H1 (cell line): ENCODE measurements around the gene CACNA1B. TPM values are rescaled to one million over a fixed set of nuclear protein-coding genes. Genes with fewer than 3 reads are reported as not detected.
A peak's percentile ranks its signal among the peaks of the same experiment; 100 is the strongest.

Experiments used
- CTCF ChIA-PET: fragments of 300-600 bp; sonication (Branson Sonifier 250); formaldehyde crosslinking; loops from one replicate; lab custom pipeline; 2021; ENCODE audit not compliant: partially characterized antibody; lab: Charles Lee
- POLR2A ChIA-PET: fragments of 300-600 bp; sonication (Branson Sonifier 250); formaldehyde crosslinking; loops from one replicate; lab custom pipeline; 2021; ENCODE audit warnings: inconsistent platforms; ENCODE audit not compliant: partially characterized antibody; lab: Charles Lee
- DNase-seq, 2 experiments: peaks; one replicate each; pipeline versions ENCODE4 v3.0.0 to v3.0.0-alpha.2; 2010 to 2022; ENCODE audit warnings: low spot score in 2 of 2, low read depth in 1 of 2, mixed read lengths in 1 of 2
- FAIRE-seq: peaks from 2 replicates; lab custom pipeline; 2011; peaks lifted over from hg19 to GRCh38; lab: Jason Lieb, UNC
- H2AFZ ChIP-seq: 2 replicates; pipeline ENCODE4 v1.8.1; 2012; ENCODE audit warnings: low read length, inconsistent platforms
- H2AK5ac ChIP-seq: 2 replicates; pipeline ENCODE4 v1.6.1; 2013; ENCODE audit warnings: low read depth, low read length
- H2BK120ac ChIP-seq: replicated peaks from 2 replicates; pipeline ENCODE3; 2013; ENCODE audit warnings: low read depth, low read length, inconsistent platforms
- H2BK12ac ChIP-seq: 2 replicates; pipeline ENCODE4 v1.6.1; 2013; ENCODE audit warnings: low read depth, low read length
- H2BK15ac ChIP-seq: 2 replicates; pipeline ENCODE4 v1.6.1; 2013; ENCODE audit warnings: low read length
- H2BK20ac ChIP-seq: 2 replicates; pipeline ENCODE4 v1.6.1; 2013; ENCODE audit warnings: low read length
- H2BK5ac ChIP-seq: 2 replicates; pipeline ENCODE4 v1.6.1; 2013; ENCODE audit warnings: low read depth, low read length
- H3K14ac ChIP-seq: 2 replicates; pipeline ENCODE4 v1.6.1; 2013; ENCODE audit warnings: inconsistent platforms; ENCODE audit not compliant: insufficient read length
- H3K18ac ChIP-seq: 2 replicates; pipeline ENCODE4 v1.6.1; 2013; ENCODE audit warnings: low read length; ENCODE audit errors: extremely low read depth
- H3K23ac ChIP-seq: 2 replicates; pipeline ENCODE4 v1.6.1; 2013; ENCODE audit warnings: inconsistent platforms; ENCODE audit not compliant: insufficient read length
- H3K23me2 ChIP-seq: 2 replicates; pipeline ENCODE4 v1.6.1; 2013; ENCODE audit warnings: low read depth, low read length
- H3K27ac ChIP-seq: 2 replicates; pipeline ENCODE4 v1.6.1; 2011; ENCODE audit warnings: low read depth, low read length, inconsistent platforms
- H3K27me3 ChIP-seq, 4 experiments: replicated peaks in 1 of 4; 1 replicate in 1 of 4; 2 replicates in 3 of 4; pipeline versions ENCODE4 v1.6.1 to v1.8.1; 2011 to 2013; ENCODE audit warnings: low read length in 3 of 4, mild to moderate bottlenecking in 3 of 4, inconsistent platforms in 2 of 4, mixed read lengths in 2 of 4, moderate library complexity in 1 of 4; ENCODE audit not compliant: control insufficient read depth in 3 of 4, insufficient read depth in 3 of 4; ENCODE audit errors: extremely low read depth in 1 of 4
- H3K36me3 ChIP-seq, 4 experiments: 2 replicates each; pipeline versions ENCODE4 v1.6.1 to v1.8.1; 2011 to 2013; ENCODE audit warnings: mild to moderate bottlenecking in 4 of 4, low read length in 3 of 4, moderate library complexity in 2 of 4, control low read depth in 1 of 4, inconsistent platforms in 1 of 4; ENCODE audit not compliant: insufficient read depth in 4 of 4, control insufficient read depth in 2 of 4
- H3K4ac ChIP-seq: replicated peaks from 2 replicates; pipeline ENCODE3; 2013; ENCODE audit warnings: low read length, low read depth, mixed read lengths, inconsistent platforms; ENCODE audit not compliant: insufficient read length
- H3K4me1 ChIP-seq, 4 experiments: replicated peaks in 1 of 4; 1 replicate in 1 of 4; 2 replicates in 3 of 4; pipeline versions ENCODE4 v1.6.1 to v1.8.1; 2011 to 2013; ENCODE audit warnings: low read length in 3 of 4, inconsistent platforms in 2 of 4, mixed read lengths in 1 of 4; ENCODE audit not compliant: insufficient read depth in 4 of 4, control insufficient read depth in 3 of 4
- H3K4me2 ChIP-seq, 2 experiments: 2 replicates each; pipeline versions ENCODE4 v1.6.1 to v1.8.1; 2011 to 2013; ENCODE audit warnings: low read depth in 2 of 2, low read length in 2 of 2, control low read depth in 1 of 2, inconsistent platforms in 1 of 2, mild to moderate bottlenecking in 1 of 2; ENCODE audit not compliant: insufficient read depth in 1 of 2
- H3K4me3 ChIP-seq, 4 experiments: fragments of 200-600, 300-600 bp in 1 of 4; sonication (generic), shearing (Covaris generic), sonication (Bioruptor Twin) in 1 of 4; 2 replicates each; pipeline versions ENCODE4 v1.5.1 to v1.8.1; 2011 to 2016; ENCODE audit warnings: low read length in 4 of 4, low read depth in 3 of 4, control low read depth in 2 of 4, inconsistent platforms in 2 of 4, mild to moderate bottlenecking in 2 of 4, mixed read lengths in 1 of 4, moderate library complexity in 1 of 4; ENCODE audit not compliant: insufficient read depth in 2 of 4; ENCODE audit errors: extremely low read depth in 1 of 4
- H3K56ac ChIP-seq: replicated peaks from 2 replicates; pipeline ENCODE3; 2013; ENCODE audit warnings: low read depth, mild to moderate bottlenecking, mixed read lengths, low read length, inconsistent platforms; ENCODE audit not compliant: insufficient read length
- H3K79me1 ChIP-seq: 2 replicates; pipeline ENCODE4 v1.6.1; 2013; ENCODE audit warnings: low read depth, low read length, control low read depth
- H3K79me2 ChIP-seq, 2 experiments: 2 replicates each; pipeline versions ENCODE4 v1.6.1 to v1.8.1; 2012 to 2013; ENCODE audit warnings: low read length in 2 of 2, mild to moderate bottlenecking in 2 of 2, inconsistent platforms in 1 of 2; ENCODE audit not compliant: insufficient read depth in 2 of 2, control insufficient read depth in 1 of 2
- H3K9ac ChIP-seq, 4 experiments: replicated peaks in 1 of 4; 1 replicate in 1 of 4; 2 replicates in 3 of 4; pipeline versions ENCODE4 v1.6.1 to v1.8.1; 2011 to 2013; ENCODE audit warnings: low read depth in 3 of 4, low read length in 3 of 4, control low read depth in 2 of 4, mild to moderate bottlenecking in 2 of 4, moderate library complexity in 2 of 4, inconsistent platforms in 1 of 4; ENCODE audit errors: extremely low read depth in 1 of 4
- H3K9me3 ChIP-seq, 2 experiments: 2 replicates each; pipeline versions ENCODE4 v1.6.1 to v1.8.1; 2012 to 2013; ENCODE audit warnings: mild to moderate bottlenecking in 2 of 2, moderate library complexity in 2 of 2, control low read depth in 1 of 2, inconsistent platforms in 1 of 2, low read depth in 1 of 2, low read length in 1 of 2, mixed read lengths in 1 of 2; ENCODE audit not compliant: insufficient read depth in 2 of 2
- H4K20me1 ChIP-seq, 2 experiments: replicated peaks in 1 of 2; 2 replicates each; pipeline versions ENCODE3 to v1.8.1; 2011 to 2013; ENCODE audit warnings: inconsistent platforms in 2 of 2, low read length in 2 of 2, mild to moderate bottlenecking in 1 of 2; ENCODE audit not compliant: insufficient read depth in 2 of 2, control insufficient read depth in 1 of 2
- H4K5ac ChIP-seq: 2 replicates; pipeline ENCODE4 v1.6.1; 2013; ENCODE audit warnings: low read length, low read depth, mixed read lengths, inconsistent platforms; ENCODE audit not compliant: insufficient read length
- H4K8ac ChIP-seq: 2 replicates; pipeline ENCODE4 v1.8.0; 2013; ENCODE audit warnings: mild to moderate bottlenecking, moderate library complexity, low read length, inconsistent platforms; ENCODE audit not compliant: insufficient read depth; ENCODE audit errors: extremely low read depth
- H4K91ac ChIP-seq: replicated peaks from 2 replicates; pipeline ENCODE3; 2013; ENCODE audit warnings: low read length, mixed read lengths, inconsistent platforms; ENCODE audit not compliant: insufficient read length
- POU5F1 ChIP-seq: IDR thresholded peaks from 2 replicates; pipeline ENCODE4 v1.6.1; 2011; ENCODE audit warnings: low read depth, mild to moderate bottlenecking, low read length, moderate library complexity
- RAD21 ChIP-seq, 2 experiments: IDR thresholded peaks in 1 of 2; conservative IDR thresholded peaks in 1 of 2; 2 replicates each; pipeline ENCODE4 v1.6.1; 2011; ENCODE audit warnings: low read depth in 2 of 2, low read length in 2 of 2, improper control_type of control experiment in 1 of 2, inconsistent platforms in 1 of 2, mild to moderate bottlenecking in 1 of 2, moderate library complexity in 1 of 2
- WGBS, 2 experiments: shearing (Covaris generic) in 1 of 2; methylation state at CpG; one replicate each; pipeline versions ENCODE4 v1.1.6 to v1.1.7; 2013 to 2015; ENCODE audit warnings: low lambda C conversion rate in 2 of 2, mixed read lengths in 2 of 2, inconsistent platforms in 1 of 2, low coverage in 1 of 2, missing lambda C conversion rate in 1 of 2; ENCODE audit not compliant: insufficient replicate concordance in 2 of 2, insufficient coverage in 1 of 2, insufficient read length in 1 of 2; ENCODE audit errors: extremely low coverage in 1 of 2, missing lambda C conversion rate in 1 of 2; 5-methylcytosine and 5-hydroxymethylcytosine counted together
- polyA plus RNA-seq, 7 experiments: library from polyadenylated mRNA; depleted of rRNA in 3 of 7; stranded (reverse) in 5 of 7; unstranded in 2 of 7; fragments of >200 nt in 5 of 7; fragments of 200-250 nt in 2 of 7; gene quantifications; 1 replicate in 5 of 7; 2 replicates in 1 of 7; 4 replicates in 1 of 7; pipeline versions ENCODE4 v1.2.1 to v1.2.3, GENCODE V29; 2011 to 2013; ENCODE audit warnings: missing spikeins in 2 of 7, mixed read lengths in 2 of 7
- total RNA-seq: library from RNA; stranded (reverse); fragmentation: NEBNext Ultra II Directional; extraction: Animal tissue kit (Norgen Biotek cat#: 25700); gene quantifications from 2 replicates; pipeline ENCODE4 v1.2.1, GENCODE V29; 2021
- TF ChIP-seq, protein P1 (sequence below), 3 experiments: IDR thresholded peaks; 1 replicate in 2 of 3; 2 replicates in 1 of 3; pipeline versions ENCODE4 v1.5.1 to v1.6.1; 2011; ENCODE audit warnings: low read length in 3 of 3, mild to moderate bottlenecking in 3 of 3, inconsistent platforms in 2 of 3, low read depth in 1 of 3, moderate library complexity in 1 of 3; ENCODE audit not compliant: insufficient read depth in 1 of 3; ENCODE audit errors: control extremely low read depth in 1 of 3
- TF ChIP-seq, protein P2 (sequence below): IDR thresholded peaks from 2 replicates; pipeline ENCODE4 v1.6.1; 2012; ENCODE audit warnings: low read length, inconsistent platforms
- TF ChIP-seq, protein P3 (sequence below): IDR thresholded peaks from 2 replicates; pipeline ENCODE4 v1.6.1; 2011; ENCODE audit warnings: low read length, improper control_type of control experiment

The CACNA1B gene
- total and polyA plus RNA-seq, 2 of the 8 experiments (the other 6 are each of a cell fraction or from before 2014, with no cell fraction given): 1.5 to 5.7 TPM

DNA sequence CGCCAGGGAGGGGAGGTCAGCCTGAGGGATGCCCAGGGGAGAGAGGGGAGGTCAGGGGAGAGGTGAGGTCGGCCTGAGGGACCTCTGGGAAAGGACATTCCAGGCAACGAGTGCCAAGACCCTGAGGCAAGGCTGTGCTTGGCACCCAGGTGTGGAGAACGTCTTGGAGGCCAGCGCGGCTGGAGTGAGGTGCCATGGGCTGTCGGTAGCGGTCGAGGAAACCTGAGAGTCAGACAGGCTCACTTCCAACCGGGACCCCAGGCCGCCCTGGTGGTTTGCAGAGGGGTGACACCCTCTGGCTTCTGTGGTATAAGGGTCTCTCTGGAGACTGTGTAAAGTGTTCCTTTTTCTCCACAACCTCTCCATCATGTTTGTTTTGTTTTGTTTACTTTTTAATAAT, 82.9 kb downstream of the CACNA1B start:
- POLR2A ChIA-PET: interaction anchor here (1.3 kb wide), 1 partner anchor 80 kb away, joined by 3 read pairs; no protein-coding TSS in a partner anchor
- Histone ChIP-seq H2BK20ac (no peak overlapping the region), H3K23ac (no peak overlapping the region), H2AFZ (no peak overlapping the region), H2BK15ac (0 out of 2 replicates have a peak overlapping the region, but pooled peaks have one; percentile 16), H3K4me1 (peaks cover 0 to 2% (median 0%) of the 10 kb centered on the region in 4 experiments; a peak in 1 of 7 replicates), H2BK5ac (no peak overlapping the region), H3K9me3 (peaks cover 16 to 42% of the 10 kb centered on the region in 2 experiments; a peak in 3 of 4 replicates), H3K79me2 (no peaks in the 10 kb centered on the region), H3K79me1 (no peaks in the 10 kb centered on the region), H3K23me2 (no peaks in the 10 kb centered on the region), H3K27ac (no peak overlapping the region), H3K4me2 (0 out of 4 replicates have a peak overlapping the region, but pooled peaks of 1 of the 2 experiments have one; percentile 5), H4K5ac (peak overlapping the region; percentile 15), H3K14ac (no peak overlapping the region), H4K8ac (no peak overlapping the region), H3K9ac (no peak overlapping the region), H2BK120ac (no peak overlapping the region), H3K4ac (no peak overlapping the region), H2BK12ac (peak overlapping the region; percentile 68; the same call in 1 of the 2 replicates), H3K18ac (no peak overlapping the region; the same call in 1 of the 2 replicates), H3K56ac (no peak overlapping the region), H2AK5ac (0 out of 2 replicates have a peak overlapping the region, but pooled peaks have one; percentile 40), H3K27me3 (no peaks in the 10 kb centered on the region; a peak in 1 of 7 replicates), H3K4me3 (peak overlapping the region in 1 of 4 experiments; percentile 30; a peak in 1 of 8 replicates), H3K36me3 (peaks cover 0 to 3% (median 0%) of the 10 kb centered on the region in 4 experiments; a peak in 1 of 8 replicates), H4K20me1 (no peaks in the 10 kb centered on the region), H4K91ac (no peak overlapping the region)
- WGBS, 2 experiments: 65% methylated on average over 6 of the region's 11 CpGs; no CpG with 5 or more reads in 1 of the 2 experiments
- peak; percentile 17 to 70 for DNase-seq
- no peak for FAIRE-seq
- TF ChIP-seq, protein P1, sequence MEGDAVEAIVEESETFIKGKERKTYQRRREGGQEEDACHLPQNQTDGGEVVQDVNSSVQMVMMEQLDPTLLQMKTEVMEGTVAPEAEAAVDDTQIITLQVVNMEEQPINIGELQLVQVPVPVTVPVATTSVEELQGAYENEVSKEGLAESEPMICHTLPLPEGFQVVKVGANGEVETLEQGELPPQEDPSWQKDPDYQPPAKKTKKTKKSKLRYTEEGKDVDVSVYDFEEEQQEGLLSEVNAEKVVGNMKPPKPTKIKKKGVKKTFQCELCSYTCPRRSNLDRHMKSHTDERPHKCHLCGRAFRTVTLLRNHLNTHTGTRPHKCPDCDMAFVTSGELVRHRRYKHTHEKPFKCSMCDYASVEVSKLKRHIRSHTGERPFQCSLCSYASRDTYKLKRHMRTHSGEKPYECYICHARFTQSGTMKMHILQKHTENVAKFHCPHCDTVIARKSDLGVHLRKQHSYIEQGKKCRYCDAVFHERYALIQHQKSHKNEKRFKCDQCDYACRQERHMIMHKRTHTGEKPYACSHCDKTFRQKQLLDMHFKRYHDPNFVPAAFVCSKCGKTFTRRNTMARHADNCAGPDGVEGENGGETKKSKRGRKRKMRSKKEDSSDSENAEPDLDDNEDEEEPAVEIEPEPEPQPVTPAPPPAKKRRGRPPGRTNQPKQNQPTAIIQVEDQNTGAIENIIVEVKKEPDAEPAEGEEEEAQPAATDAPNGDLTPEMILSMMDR (IDR thresholded peaks at IDR 0.05; ENCODE audit: control extremely low read depth in 1 of 3, insufficient read depth in 1 of 3, low read depth in 1 of 3, low read length in 3 of 3): peak; percentile 16 to 53 (median 49); a peak in 3 of 4 replicates
- TF ChIP-seq POU5F1: no peak
- TF ChIP-seq RAD21 (IDR thresholded peaks at IDR 0.05 in 1 of 2, conservative IDR thresholded peaks at IDR 0.05 in 1 of 2; ENCODE audit: low read depth in 2 of 2, low read length in 2 of 2): peak; percentile 28 to 36; a peak in 2 of 4 replicates
- TF ChIP-seq, protein P2, sequence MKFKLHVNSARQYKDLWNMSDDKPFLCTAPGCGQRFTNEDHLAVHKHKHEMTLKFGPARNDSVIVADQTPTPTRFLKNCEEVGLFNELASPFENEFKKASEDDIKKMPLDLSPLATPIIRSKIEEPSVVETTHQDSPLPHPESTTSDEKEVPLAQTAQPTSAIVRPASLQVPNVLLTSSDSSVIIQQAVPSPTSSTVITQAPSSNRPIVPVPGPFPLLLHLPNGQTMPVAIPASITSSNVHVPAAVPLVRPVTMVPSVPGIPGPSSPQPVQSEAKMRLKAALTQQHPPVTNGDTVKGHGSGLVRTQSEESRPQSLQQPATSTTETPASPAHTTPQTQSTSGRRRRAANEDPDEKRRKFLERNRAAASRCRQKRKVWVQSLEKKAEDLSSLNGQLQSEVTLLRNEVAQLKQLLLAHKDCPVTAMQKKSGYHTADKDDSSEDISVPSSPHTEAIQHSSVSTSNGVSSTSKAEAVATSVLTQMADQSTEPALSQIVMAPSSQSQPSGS: no peak
- TF ChIP-seq, protein P3, sequence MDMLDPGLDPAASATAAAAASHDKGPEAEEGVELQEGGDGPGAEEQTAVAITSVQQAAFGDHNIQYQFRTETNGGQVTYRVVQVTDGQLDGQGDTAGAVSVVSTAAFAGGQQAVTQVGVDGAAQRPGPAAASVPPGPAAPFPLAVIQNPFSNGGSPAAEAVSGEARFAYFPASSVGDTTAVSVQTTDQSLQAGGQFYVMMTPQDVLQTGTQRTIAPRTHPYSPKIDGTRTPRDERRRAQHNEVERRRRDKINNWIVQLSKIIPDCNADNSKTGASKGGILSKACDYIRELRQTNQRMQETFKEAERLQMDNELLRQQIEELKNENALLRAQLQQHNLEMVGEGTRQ: no peak
- CTCF ChIA-PET: interaction anchor here (2.0 kb wide), 1 partner anchor 11 kb away, joined by 8 read pairs; no protein-coding TSS in a partner anchor
